Progenitor cell of endocrine pancreas (in vitro differentiated cells): Measurements from ENCODE around the gene LURAP1L. TPM values are rescaled to one million over a fixed set of nuclear protein-coding genes. Genes with fewer than 3 reads are reported as not detected.

Experiments
- DNase-seq: peaks from one replicate; pipeline ENCODE4 v3.0.0; 2021; ENCODE audit warnings: low spot score; ENCODE audit not compliant: unreplicated experiment
- H3K27ac Mint-ChIP-seq: 2 replicates; pipeline ENCODE4 v1.8.0; 2021; ENCODE audit warnings: mild to moderate bottlenecking, moderate library complexity, mixed read lengths
- H3K27me3 Mint-ChIP-seq: 2 replicates; pipeline ENCODE4 v1.8.0; 2021; ENCODE audit warnings: mixed read lengths
- H3K36me3 Mint-ChIP-seq: 2 replicates; pipeline ENCODE4 v1.8.0; 2022; ENCODE audit warnings: mixed read lengths; ENCODE audit not compliant: insufficient read depth
- H3K4me1 Mint-ChIP-seq: 2 replicates; pipeline ENCODE4 v1.8.0; 2021; ENCODE audit warnings: low read depth, mixed read lengths
- H3K4me3 Mint-ChIP-seq: 2 replicates; pipeline ENCODE4 v1.8.0; 2021; ENCODE audit warnings: low read depth, mild to moderate bottlenecking, moderate library complexity, mixed read lengths
- H3K9me3 Mint-ChIP-seq: 2 replicates; pipeline ENCODE4 v1.8.0; 2021; ENCODE audit warnings: low read depth, mixed read lengths
- total RNA-seq: library from RNA; stranded (reverse); gene quantifications from 2 replicates; pipeline ENCODE4 v1.2.1, GENCODE V29; 2021
- TF ChIP-seq, protein P1 (sequence below): fragments of 200-600 bp; sonication (generic); IDR thresholded peaks from one replicate; pipeline ENCODE4 v1.5.0; 2021; ENCODE audit warnings: antibody characterized with exemption, mild to moderate bottlenecking; ENCODE audit not compliant: unreplicated experiment

LURAP1L gene
- total RNA-seq, 1 donor from 2014 or later: 11.4 TPM

GRCh38 chr9:12801187-12801586 is 26.4 kb downstream of the LURAP1L start:
- TF ChIP-seq, protein P1, sequence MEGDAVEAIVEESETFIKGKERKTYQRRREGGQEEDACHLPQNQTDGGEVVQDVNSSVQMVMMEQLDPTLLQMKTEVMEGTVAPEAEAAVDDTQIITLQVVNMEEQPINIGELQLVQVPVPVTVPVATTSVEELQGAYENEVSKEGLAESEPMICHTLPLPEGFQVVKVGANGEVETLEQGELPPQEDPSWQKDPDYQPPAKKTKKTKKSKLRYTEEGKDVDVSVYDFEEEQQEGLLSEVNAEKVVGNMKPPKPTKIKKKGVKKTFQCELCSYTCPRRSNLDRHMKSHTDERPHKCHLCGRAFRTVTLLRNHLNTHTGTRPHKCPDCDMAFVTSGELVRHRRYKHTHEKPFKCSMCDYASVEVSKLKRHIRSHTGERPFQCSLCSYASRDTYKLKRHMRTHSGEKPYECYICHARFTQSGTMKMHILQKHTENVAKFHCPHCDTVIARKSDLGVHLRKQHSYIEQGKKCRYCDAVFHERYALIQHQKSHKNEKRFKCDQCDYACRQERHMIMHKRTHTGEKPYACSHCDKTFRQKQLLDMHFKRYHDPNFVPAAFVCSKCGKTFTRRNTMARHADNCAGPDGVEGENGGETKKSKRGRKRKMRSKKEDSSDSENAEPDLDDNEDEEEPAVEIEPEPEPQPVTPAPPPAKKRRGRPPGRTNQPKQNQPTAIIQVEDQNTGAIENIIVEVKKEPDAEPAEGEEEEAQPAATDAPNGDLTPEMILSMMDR: no peak

DNA sequence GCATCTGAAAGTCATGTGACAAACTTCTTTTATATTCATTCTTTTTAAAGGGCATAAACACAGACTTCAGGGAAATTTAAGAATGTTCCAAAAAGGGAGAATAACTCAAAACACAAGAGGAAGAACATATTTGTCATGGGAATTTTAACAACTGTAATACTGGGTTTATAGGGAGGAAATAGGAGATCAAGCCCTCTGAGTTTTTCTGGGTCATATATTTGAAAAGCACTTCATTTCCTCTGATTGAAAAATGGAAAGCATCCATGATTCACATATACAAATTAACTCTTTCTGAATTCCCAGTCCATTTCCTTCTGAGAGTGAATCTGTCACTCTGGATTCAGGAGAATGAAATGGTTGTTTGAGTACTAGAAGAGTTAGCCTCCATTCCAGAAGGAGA is 26.8 kb downstream of the LURAP1L start:
- DNase-seq: no peak
- no peaks in the 10 kb centered on the region for H3K27me3 Mint-ChIP-seq
- H3K36me3 Mint-ChIP-seq: no peaks in the 10 kb centered on the region
- H3K4me1 Mint-ChIP-seq: peaks cover 4% of the 10 kb centered on the region
- no peak overlapping the region for H3K4me3 Mint-ChIP-seq
- no peaks in the 10 kb centered on the region for H3K9me3 Mint-ChIP-seq
- TF ChIP-seq, protein P1: no peak
- no peak overlapping the region for H3K27ac Mint-ChIP-seq

More at GRCh38 chr9:12801187-12801586, 26.4 kb downstream of the LURAP1L start:
- Mint-ChIP-seq H3K27me3 (no peaks in the 10 kb centered on the region), H3K4me1 (peaks cover 4% of the 10 kb centered on the region), H3K27ac (no peak overlapping the region), H3K36me3 (no peaks in the 10 kb centered on the region), H3K4me3 (no peak overlapping the region), H3K9me3 (no peaks in the 10 kb centered on the region)
- no peak for DNase-seq

DNA sequence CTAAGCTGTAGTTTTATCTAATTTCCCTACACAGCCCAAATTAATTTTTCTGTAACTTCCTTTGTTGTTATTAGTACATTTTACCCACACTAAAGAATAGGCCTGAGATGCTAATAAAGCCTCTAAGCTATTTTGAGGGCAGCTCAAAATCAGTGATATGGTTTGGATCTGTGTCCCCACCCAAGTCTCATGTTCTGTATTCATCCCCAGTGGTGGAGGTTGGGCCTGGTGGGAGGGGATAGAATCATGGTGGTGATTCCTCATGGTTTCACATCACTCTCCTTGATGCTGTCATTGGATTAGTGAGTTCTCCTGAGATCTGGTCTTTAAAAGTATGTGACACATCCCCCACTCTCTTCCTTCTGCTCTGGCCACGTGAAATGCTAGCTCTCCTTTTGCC is 27.3 kb downstream of the LURAP1L start:
- Mint-ChIP-seq H3K4me1 (no peaks in the 10 kb centered on the region), H3K27me3 (no peaks in the 10 kb centered on the region), H3K36me3 (no peaks in the 10 kb centered on the region), H3K4me3 (no peak overlapping the region), H3K9me3 (no peaks in the 10 kb centered on the region), H3K27ac (no peak overlapping the region)
- no peak for DNase-seq
- TF ChIP-seq, protein P1: no peak

DNA sequence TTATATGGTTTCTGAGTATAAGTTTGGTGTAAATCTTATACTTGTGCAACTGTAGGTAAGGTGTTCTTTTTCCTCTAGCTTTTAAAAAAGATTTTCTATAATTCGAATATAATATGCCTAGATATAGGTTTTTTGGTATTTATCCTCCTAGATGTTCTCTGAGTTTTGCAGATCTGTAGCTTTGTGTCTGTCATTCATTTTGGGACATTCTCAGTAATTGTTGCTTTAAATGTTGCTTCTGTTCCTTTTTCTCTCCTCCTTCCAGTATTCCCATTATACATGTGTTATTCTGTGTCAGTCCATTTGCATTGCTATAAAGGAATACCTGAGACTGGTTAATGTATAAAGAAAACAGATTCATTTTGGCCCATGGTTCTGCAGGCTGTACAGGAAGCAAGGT is 33.7 kb downstream of the LURAP1L start:
- no peak overlapping the region for H3K27ac Mint-ChIP-seq
- peaks cover 14% of the 10 kb centered on the region for H3K4me1 Mint-ChIP-seq
- no peak for DNase-seq
- H3K9me3 Mint-ChIP-seq: peaks cover 7% of the 10 kb centered on the region
- H3K27me3 Mint-ChIP-seq: no peaks in the 10 kb centered on the region
- peaks cover 2% of the 10 kb centered on the region for H3K36me3 Mint-ChIP-seq
- H3K4me3 Mint-ChIP-seq: no peak overlapping the region
- TF ChIP-seq, protein P1: no peak

- no peaks in the 10 kb centered on the region for H3K27me3 Mint-ChIP-seq
- no peak for DNase-seq
- H3K4me1 Mint-ChIP-seq: peaks cover 23% of the 10 kb centered on the region
- peaks cover 2% of the 10 kb centered on the region for H3K36me3 Mint-ChIP-seq
- peaks cover 7% of the 10 kb centered on the region for H3K9me3 Mint-ChIP-seq
- TF ChIP-seq, protein P1: no peak
- no peak overlapping the region for H3K4me3 Mint-ChIP-seq
- peak overlapping the region; percentile 76 for H3K27ac Mint-ChIP-seq
Measured at GRCh38 chr9:12809720-12810119, 34.9 kb downstream of the LURAP1L start.
